NCI-H774 (cell line): ENCODE measurements around the gene ISL2.

Source experiments
- DNase-seq: peaks from one replicate; lab custom pipeline; 2025; lab: John Stamatoyannopoulos, UW

ISL2 gene

GRCh38 chr15:76327191-76328105 is 9.1 kb upstream of the ISL2 start:
- no peak for DNase-seq

GRCh38 chr15:76328106-76328696 is 8.4 kb upstream of the ISL2 start:
- DNase-seq: no peak

GRCh38 chr15:76328958-76329357 is 7.6 kb upstream of the ISL2 start:
- DNase-seq: no peak

GRCh38 chr15:76330080-76330680 is 6.4 kb upstream of the ISL2 start:
- no peak for DNase-seq

GRCh38 chr15:76332796-76333195 is 3.8 kb upstream of the ISL2 start:
- DNase-seq: no peak

GRCh38 chr15:76333309-76333708 is 3.3 kb upstream of the ISL2 start:
- no peak for DNase-seq

- DNase-seq: no peak
Observed at GRCh38 chr15:76333720-76334437, 2.7 kb upstream of the ISL2 start.

GRCh38 chr15:76334438-76335306 is 1.9 kb upstream of the ISL2 start:
- no peak for DNase-seq

- DNase-seq: no peak
Observed at GRCh38 chr15:76335307-76336253, 993 bp upstream of the ISL2 start.

- DNase-seq: no peak
Observed at GRCh38 chr15:76337059-76337695, 604 bp downstream of the ISL2 start.

- no peak for DNase-seq
Observed at GRCh38 chr15:76337696-76338485, 1.3 kb downstream of the ISL2 start.

- DNase-seq: no peak
Observed at GRCh38 chr15:76338486-76339304, 2.1 kb downstream of the ISL2 start.

GRCh38 chr15:76339305-76340197 is 3.0 kb downstream of the ISL2 start:
- DNase-seq: no peak

GRCh38 chr15:76340198-76340802 is 3.7 kb downstream of the ISL2 start:
- DNase-seq: peak; percentile 18

- peak; percentile 7 for DNase-seq
Observed at GRCh38 chr15:76340803-76341365, 4.3 kb downstream of the ISL2 start.

GRCh38 chr15:76341366-76342057 is 4.9 kb downstream of the ISL2 start:
- DNase-seq: no peak
